Measurements from ENCODE around the gene ZYX.
"Not testable (repeated sequence)": the region's sequence is repeated elsewhere in the genome, so short reads cannot be mapped to it uniquely, and the experiment has no call there.

Gene ZYX

DNA sequence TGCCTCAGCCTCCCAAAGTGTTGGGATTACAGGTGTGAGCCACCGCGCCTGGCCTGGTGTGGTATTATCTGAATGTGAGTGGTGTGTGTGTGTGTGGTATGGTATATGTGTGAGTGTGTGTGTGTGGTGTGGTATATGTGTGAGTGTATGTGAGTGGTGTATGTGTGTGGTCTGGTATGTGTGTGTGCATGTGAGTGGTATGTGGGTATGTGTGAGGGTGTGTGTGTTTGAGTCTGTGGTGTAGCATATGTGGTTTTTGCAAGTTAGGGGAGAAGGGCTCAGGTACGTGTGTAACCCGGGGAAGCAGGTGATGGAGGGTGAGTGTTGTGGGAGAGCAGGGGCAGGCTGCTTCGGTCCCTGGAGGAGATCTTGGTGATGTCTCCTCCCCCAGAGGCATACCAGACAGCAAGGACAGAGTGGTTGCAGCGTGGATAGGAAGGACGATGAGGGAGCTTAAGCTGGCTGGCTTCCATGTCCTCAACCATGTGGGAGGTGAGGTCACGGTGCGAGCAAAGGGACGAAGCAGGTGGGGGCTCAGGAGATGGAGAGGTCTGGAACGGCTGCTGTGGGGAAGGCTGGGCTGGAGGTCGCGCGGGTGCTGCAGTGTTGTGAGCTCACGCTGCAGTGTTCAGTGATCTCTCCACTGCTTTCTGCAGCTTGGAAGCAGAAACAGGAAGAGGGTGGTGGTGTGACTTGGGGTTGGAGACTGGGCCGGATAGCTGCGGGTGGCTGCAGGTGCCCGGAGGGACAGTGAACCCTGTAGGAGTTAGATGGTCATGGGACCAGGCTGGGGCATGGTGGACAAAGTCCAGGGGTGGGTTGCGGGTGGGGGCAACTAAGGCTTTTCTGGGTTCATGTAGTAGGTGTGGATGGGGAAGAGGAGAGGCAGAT is 5.0 kb downstream of the ZYX start:
- no peak for DNase-seq

DNA sequence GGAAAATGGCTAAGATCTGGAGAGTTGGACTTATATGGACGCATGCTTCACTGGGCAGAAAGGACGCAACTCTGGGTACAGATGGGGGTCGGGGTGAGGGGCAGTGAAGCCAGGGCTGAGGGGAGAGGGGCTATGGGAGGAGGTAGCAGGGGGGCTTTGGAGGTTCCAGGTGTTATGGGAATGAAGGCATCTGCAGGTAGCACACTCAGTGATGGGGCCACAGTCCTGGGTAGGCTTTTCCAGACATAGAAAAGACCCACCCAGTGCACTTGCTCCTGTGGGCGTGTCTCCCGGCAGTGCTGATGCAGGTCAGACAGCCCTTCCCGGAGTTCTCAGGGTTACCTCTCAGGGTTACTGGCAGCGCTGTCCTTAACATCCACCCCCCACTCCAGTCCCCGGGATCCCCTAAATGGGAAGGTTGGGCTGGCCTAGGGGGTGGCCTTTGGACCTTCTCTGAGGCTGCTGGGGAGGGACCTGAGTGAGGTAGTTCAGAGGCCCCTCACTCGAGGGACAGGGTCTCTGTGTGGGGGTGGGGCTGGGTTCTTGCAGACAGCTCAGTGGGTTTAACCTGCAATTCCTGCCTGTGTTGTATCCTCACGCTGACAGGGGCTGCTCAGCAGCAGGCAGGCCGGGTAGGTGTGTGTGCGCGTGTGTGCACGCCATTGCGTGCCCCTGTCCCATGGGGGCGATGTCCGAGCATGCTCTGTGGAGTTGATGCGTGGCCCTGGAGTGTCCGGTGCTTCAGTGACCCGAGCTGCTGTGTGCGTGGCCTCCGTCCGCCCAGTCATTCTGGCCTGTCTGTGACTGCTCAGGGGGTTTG is 6.2 kb downstream of the ZYX start:
- DNase-seq = no peak

DNA sequence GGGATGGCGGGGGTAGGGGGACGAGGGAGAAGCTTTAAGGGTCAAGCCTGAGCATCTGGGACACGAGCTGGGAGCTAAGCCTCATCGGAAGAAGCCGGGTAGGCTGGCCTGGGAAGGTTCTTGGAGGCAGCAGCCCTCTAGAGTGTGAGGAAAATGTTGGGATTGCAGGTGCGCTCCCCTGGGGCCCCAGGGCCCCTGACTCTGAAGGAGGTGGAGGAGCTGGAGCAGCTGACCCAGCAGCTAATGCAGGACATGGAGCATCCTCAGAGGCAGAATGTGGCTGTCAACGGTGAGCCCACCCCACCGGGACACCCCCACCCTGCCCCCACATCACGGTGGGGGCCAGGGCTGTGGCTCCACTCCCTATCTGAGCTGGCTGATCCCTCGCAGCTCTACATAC is 6.9 kb downstream of the ZYX start:
- DNase-seq = no peak

DNA sequence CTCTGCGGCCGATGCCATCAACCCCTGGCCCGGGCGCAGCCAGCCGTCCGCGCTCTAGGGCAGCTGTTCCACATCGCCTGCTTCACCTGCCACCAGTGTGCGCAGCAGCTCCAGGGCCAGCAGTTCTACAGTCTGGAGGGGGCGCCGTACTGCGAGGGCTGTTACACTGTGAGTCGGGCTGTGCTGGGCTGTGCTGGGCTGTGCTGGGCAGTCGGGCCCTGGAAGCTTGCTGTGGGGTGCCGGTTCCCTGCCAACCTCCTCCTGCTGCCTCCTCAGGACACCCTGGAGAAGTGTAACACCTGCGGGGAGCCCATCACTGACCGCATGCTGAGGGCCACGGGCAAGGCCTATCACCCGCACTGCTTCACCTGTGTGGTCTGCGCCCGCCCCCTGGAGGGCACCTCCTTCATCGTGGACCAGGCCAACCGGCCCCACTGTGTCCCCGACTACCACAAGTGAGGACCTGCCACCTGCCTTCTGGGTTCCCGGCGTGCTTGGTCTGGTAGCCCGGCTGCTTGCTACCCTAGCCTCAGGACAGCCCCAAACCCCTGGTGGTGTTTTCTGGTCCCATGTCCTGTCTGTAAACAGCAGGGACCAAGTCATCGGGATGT is 7.5 kb downstream of the ZYX start:
- no peak for DNase-seq

DNA sequence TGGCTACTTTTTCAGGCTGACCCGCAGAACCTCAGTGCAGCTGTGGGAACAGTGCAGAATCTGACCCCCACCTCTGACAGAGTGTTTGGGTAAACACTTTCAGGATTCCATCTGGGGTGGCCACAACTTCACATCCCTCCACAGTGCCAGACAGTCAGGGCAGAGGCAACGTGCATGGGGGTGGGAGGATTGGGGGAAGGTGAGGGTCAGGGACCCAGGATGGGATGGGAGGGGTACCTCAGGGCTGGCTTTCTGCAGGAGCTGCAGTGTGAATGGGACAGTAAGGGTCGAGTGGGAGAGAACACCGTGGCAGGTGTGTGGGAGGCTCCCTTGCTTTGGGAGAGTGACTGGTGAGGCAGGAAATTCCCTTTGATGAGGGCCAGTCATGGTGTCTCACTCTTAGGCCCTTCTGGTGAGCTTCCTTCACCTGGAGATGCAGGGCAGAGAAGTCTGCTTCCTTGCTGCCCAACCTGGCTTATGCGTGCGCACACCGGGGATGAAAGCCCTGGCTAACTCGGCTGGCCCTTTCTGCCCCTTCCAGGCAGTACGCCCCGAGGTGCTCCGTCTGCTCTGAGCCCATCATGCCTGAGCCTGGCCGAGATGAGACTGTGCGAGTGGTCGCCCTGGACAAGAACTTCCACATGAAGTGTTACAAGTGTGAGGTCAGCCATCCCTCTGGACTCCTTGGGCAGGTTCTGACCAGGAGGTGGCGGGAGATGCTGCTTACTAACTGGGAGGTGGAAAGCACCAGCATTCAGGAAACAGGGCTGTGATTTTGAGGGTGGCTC is 8.4 kb downstream of the ZYX start:
- DNase-seq = no peak

DNA sequence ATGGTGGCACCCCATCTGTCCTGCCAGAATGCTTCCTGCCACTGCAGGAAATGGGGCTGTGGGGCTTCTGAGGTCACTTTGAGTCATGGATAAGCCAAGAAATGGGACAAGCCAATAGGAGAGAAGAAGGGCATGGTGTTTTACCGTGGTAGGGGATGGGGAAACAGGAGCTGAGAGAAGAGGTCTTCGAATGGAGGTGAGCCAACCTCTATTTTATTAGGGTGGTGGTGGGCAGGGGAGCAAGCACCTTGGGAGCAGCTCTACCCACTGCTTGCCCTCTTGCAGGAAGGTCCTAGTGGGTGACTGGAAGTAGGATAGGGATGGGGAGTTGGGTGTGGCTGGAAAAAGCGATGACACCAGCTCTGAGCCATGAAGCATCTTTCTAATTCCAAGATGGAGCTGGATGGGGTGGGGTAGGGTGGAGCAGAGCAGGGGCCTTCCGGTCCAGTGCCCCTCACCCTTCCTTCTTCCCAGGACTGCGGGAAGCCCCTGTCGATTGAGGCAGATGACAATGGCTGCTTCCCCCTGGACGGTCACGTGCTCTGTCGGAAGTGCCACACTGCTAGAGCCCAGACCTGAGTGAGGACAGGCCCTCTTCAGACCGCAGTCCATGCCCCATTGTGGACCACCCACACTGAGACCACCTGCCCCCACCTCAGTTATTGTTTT is 9.1 kb downstream of the ZYX start:
- DNase-seq = no peak

DNA sequence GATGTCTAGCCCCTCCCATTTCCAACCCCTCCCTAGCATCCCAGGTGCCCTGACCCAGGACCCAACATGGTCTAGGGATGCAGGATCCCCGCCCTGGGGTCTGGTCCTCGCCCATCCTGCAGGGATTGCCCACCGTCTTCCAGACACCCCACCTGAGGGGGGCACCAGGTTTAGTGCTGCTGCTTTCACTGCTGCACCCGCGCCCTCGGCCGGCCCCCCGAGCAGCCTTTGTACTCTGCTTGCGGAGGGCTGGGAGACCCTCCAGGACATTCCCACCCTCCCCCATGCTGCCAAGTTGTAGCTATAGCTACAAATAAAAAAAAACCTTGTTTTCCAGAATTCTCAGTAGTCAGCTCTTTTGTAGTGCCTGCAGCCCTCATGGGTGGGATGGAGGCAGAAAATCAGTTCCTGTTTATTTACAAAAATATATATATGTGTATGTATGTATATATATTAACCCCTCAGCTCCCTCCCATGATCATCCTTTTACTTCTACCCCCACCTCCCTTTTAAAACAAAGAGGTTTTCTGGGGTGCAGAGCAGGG is 9.7 kb downstream of the ZYX start:
- DNase-seq = no peak

DNA sequence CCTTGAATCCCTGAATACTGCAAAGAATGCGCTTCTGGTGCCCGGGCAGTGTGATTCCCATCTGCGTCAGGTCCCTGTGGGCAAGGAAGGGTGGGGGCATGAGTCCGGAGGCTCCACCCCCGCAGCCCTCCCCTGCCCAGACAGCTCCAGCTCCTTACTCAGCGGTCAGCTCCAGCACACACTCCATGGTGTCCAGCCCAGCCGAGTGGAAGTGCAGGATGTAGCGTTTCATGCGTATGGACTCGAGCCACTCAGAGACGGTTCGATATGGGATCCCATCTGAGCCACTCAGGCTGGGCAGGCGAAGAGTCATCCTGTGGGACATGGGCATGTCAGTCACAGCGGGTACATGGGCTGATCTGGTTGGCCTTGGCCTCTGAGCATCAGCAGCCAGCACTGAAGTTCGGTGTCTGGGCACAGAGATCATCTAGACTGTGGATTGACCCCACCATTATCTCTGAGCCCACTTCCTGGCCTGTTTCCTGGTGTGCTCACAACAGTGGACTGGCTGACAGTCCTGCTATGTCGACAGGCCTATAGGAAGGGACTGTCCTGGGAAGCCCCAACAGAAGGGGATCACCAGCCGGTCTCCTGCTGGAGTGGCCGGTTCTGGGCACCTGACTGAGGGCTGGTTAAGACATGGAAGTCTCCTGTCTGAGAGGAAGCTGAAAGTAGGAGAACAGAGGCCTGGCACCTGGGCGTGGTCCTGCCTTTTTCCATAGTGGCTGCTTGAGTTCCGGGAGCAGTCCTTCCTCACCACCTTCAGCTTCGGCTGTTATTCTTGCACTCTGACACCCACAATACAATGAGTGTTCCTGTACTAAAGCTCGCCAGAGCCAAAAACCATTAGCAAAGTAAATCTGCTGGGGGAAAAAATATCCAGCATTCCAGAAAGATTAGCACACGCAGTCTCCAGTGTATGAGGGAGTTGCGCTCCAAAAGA is 10.6 kb downstream of the ZYX start:
- no peak for DNase-seq

DNA sequence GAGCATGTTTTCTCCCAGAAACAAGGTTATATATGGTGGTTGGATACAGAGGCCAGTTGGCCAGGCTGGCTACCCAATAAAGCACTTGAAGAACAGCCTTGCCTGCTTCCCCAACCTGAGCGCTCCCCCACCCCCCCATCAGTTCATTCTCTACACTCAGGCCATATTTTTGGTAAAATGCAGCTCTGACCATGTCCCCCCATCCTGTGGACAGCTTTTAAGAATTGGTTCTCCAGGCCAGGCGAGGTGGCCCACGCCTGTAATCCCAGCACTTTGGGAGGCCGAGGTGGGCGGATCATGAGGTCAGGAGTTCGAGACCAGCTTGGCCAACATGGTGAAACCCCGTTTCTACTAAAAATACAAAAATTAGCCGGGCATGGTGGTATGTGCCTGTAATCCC is 11.3 kb downstream of the ZYX start:
- DNase-seq = not testable (repeated sequence)

DNA sequence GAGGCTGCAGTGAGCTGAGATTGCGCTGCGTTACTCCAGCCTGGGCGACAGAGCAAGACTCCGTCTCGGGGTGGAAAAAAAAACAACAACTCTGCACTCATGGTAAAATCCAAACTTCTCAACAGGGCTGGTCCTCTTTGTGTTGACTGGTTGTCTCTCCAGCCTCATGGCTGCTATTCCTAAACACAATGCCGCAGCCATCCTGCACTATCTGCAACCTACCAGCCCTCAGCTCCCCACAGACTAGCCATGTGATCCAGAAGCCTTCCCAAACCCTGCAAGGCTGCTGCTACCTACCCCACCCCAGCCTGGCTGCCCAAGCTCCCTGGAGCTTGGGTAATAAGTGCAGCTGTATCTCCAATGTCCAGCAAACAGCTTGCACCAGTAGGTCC is 11.7 kb downstream of the ZYX start:
- no peak for DNase-seq

DNA sequence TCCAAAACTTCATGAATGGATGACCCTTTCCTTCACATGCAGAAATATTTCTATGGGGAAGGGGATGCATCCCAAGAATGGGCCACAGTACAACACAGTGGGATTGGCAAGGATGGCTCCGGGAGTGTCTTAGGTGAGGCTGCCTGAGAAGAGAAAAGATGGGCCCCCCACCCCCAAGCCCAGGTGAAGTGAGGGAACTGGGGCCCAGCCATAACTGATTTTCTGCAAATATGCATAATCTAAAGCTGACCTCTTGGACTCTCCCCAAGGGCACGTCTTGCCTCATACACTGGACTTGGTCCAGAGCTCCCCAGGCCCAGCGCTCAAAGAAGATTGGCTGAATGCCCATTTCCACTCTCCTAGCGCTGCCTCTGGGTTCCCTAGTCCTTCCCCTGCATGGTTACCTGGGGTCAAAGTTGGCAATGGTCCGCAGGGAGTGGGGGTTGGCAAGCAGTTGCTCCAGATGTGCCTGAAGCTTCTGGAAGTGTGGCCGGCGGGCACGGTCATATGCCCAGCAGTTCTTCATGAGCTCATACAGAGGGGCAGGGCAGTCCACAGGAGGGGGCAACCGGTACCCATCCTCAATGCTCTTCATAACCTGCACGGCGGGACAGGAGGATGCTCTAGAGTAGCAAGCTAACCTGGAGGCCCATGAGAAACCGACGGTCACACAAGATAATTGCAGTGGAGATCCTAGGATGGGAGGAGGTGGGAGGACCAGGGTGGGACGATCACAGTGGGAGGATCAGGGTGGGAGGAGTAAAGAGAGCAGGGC is 12.3 kb downstream of the ZYX start:
- DNase-seq = no peak

DNA sequence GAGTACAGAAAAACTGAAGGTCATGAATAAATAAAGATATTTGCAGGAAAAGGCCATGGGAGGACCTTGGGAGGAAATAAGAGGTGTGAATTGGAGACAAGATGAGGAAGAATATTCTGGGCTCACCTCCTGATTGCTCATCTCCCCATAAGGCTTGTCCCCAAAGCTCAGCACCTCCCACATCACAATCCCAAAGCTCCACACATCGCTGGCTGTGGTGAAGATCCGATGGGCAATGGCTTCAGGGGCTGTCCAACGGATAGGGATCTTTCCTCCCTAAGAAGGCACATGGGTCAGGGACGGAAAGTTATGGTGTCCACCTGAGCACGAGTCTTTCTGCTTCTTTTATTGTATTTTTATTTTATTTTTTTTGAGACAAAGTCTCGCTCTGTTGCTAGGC is 12.9 kb downstream of the ZYX start:
- DNase-seq = no peak

DNA sequence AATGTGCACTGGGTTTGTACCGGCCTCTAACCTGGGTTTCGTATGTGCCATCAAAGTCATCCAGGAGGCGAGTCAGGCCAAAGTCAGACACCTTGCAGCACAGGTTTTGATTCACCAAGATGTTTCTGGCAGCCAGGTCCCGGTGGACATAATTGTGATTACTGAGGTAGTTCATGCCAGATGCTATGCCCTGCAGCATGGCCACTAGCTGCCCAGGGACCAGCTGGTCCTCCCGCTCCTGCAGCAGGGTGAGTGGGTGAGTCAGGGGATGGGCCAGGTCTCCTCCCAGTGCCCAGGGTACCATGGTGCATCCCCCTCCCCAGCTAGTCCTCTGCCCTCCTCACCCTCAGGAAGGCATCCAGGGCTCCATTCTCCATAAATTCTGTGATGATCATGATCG is 13.6 kb downstream of the ZYX start:
- DNase-seq = no peak

DNA sequence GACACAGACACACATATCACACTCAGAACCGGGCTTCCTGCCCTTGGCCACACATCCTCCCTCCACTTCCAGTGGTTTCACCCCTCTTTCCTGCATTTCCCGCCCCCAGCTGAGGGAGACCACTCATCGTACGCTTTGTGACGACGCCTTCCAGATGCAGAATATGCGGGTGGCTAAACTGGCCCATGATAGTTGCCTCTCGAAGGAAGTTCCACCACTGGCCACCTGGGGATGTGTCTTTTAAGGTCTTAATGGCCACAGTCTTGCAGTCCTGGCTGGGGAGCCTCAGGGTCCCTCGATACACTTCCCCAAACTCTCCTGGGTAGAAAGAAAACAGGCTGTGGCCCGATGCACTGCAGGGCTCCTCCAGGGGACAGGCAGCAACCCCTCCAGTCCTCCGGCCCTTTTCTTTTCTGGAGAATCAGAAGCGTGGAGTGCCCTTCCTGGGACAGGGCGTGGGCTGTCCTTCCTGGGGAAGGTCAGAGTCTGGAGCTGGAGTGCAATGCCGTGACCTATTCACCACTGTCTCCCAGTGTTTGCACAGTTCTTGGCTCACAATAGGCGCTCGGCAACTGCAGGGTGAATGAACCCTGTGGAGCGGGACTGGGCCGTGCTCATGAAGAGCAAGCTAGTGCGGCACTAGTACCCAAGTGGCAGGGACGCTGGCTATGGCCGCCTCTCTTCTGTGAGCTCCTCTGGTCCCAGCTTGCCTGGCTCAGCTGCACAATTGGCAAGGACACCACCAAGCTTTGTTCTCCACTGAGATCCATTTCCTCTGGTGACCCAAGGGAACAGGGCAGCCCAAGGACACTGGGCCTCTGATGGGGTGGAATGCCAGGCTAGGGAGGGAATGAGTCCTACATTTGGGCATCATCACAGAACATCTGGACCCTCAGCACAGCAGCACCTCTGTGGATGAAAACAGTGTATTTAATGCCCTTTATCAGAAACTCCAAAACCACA is 14.3 kb downstream of the ZYX start:
- no peak for DNase-seq

DNA sequence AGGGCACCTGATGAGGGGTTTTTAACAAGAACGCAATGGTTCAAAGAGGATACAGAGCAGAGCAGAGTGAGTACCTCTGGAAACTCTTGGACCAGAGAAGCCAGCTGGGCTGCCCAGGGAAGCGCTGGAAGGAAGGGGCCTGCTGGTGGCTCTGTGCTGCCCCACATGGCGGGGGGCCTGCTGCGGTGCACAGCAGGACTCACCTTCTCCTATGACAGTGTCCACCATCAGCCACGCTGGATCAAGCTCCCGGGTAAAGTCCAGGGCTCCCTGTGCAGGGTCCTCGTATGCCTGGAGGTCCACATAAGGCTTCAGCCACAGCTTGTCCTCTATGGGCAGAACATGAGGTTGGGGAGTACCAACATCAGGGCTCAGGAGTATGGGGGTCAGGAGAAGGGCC is 15.0 kb downstream of the ZYX start:
- no peak for DNase-seq

DNA sequence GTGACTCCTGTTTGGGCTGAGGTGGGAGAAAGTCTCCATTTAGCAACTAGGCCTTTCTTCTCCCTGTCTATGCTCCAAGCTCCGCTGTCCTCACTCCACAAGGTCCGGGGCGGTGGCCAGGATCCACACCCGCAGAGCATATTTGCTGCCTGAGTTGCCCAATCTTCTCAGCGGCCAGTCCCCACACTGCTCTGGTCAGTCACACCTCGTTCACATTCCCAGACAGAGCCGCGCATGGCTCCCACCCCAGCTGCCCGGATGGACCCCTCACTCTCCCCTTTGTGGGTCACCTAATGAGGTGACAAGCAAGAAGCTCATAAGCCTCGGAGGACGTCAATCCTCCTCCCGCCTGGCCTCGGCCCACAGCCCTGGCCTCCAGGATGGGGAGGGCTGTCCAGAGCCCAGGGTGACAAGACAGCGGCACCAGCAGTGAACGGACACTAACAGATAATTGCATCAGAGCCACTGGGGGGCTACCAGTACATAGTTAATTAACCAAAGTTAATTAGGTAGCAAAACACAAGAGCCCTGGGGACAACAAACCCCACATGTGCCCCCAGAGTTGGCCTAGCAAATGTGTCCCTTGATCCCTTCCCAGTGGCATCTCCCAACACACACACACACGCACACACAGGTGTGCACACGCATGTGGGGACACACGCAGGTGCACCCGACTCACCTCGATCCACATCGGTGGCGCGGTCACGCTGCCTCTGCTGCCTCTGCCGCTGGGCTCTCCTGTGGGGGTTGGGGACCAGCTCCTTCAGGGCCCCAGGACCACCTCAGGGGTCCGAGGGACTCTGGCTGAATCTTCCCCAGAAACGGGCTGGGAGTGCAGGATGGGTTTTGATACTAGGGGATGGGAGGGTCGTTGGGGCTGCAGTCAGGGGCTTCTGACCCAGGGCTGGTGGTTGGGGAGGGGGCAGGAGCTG is 15.7 kb downstream of the ZYX start:
- no peak for DNase-seq

DNA sequence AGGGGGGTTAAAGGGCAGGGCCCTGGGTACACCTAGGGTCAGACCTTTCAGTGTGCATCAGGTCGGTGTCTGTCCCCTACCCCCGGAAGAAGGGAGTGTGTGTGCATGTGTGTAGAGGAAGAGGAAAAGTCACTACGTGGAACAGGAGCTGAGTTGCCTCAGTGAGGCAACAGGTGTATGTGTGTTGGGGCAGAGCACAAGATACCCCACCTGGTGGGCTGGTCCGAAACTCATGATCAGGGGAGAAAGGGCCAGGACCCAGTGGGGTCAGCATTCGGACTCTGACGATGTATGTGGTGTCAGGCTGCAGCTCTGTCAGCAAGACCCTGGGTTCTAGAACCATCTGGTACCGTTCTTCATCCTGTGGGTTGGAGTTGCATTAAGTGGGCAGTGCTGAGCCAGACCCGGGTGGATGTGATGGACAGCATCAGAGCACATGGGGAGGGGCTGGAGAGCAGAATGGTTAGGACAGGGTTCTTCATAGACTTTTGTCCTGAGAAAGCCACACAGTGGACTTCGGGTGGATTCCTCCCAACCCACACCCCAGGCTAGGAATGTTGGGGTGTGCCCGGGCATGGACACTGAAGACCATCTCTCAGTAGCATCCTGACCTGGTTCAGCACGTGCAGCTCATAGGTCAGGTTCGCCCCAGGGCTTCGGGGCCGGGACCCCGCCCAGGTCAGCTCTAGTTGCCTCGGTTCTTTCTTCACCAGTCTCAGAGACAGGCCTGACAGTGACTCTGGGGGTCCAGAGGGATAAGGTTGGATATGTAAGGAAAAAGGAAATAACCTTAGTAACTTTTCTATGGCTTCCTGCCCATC is 16.8 kb downstream of the ZYX start:
- DNase-seq = no peak
